RWPE2 (cell line): Measurements from ENCODE around the gene CERS2.

Source experiments
- ATAC-seq: fragments of 200-7000 bp; cut with Tn5 transposase; 3 replicates; pipeline ENCODE4 v1.9.1; 2021; ENCODE audit warnings: low read depth
- DNase-seq: peaks from one replicate; pipeline ENCODE4 v3.0.0-alpha.2; 2020; ENCODE audit warnings: low spot score
- H3K27ac ChIP-seq: fragments of 450-650 bp; 2 replicates; pipeline ENCODE4 v1.5.1; 2017; ENCODE audit warnings: mild to moderate bottlenecking; ENCODE audit not compliant: poor library complexity, severe bottlenecking
- H3K27me3 ChIP-seq: fragments of 250-450 bp; sonication (Bioruptor Pico); 2 replicates; pipeline ENCODE4 v1.5.1; 2021; ENCODE audit warnings: mild to moderate bottlenecking, moderate library complexity; ENCODE audit not compliant: insufficient read depth, poor library complexity, severe bottlenecking
- H3K36me3 ChIP-seq: fragments of 250-450 bp; sonication (Bioruptor Pico); 2 replicates; pipeline ENCODE4 v1.5.1; 2020; ENCODE audit warnings: low read depth, mild to moderate bottlenecking, moderate library complexity
- H3K4me1 ChIP-seq: fragments of 250-450 bp; sonication (Bioruptor Pico); 2 replicates; pipeline ENCODE4 v1.5.1; 2021; ENCODE audit warnings: mild to moderate bottlenecking, moderate library complexity; ENCODE audit not compliant: insufficient read depth, poor library complexity, severe bottlenecking
- H3K4me3 ChIP-seq: fragments of 250-450 bp; sonication (Bioruptor Pico); 2 replicates; pipeline ENCODE4 v1.5.1; 2021; ENCODE audit warnings: mild to moderate bottlenecking, moderate library complexity; ENCODE audit not compliant: severe bottlenecking
- H3K9me3 ChIP-seq: fragments of 250-450 bp; sonication (Bioruptor Pico); 2 replicates; pipeline ENCODE4 v1.5.1; 2021; ENCODE audit warnings: mild to moderate bottlenecking, moderate library complexity; ENCODE audit not compliant: severe bottlenecking
- CTCF ChIP-seq: fragments of 450-650 bp; IDR thresholded peaks from one replicate; pipeline ENCODE4 v1.5.1; 2017; ENCODE audit warnings: mild to moderate bottlenecking, moderate library complexity; ENCODE audit not compliant: poor library complexity, severe bottlenecking

The CERS2 gene

GRCh38 chr1:151002611-151003010 lies 28.0 kb upstream of the CERS2 start:
- ATAC-seq: no peak
- Histone ChIP-seq H3K27ac (no peak overlapping the region), H3K9me3 (no peaks in the 10 kb centered on the region), H3K4me1 (peaks cover 15% of the 10 kb centered on the region), H3K36me3 (peaks cover 5% of the 10 kb centered on the region; the same call in 1 of the 2 replicates), H3K27me3 (no peaks in the 10 kb centered on the region), H3K4me3 (no peak overlapping the region)
- TF ChIP-seq CTCF: no peak
- DNase-seq: no peak

- H3K36me3 ChIP-seq: peaks cover 5% of the 10 kb centered on the region; the same call in 1 of the 2 replicates
Observed at GRCh38 chr1:151002051-151002450, 27.4 kb upstream of the CERS2 start.

GRCh38 chr1:151001602-151002001 lies 27.0 kb upstream of the CERS2 start:
- DNase-seq: no peak
- peaks cover 11% of the 10 kb centered on the region for H3K4me1 ChIP-seq
- H3K27ac ChIP-seq: no peak overlapping the region
- no peaks in the 10 kb centered on the region for H3K9me3 ChIP-seq
- no peaks in the 10 kb centered on the region for H3K27me3 ChIP-seq
- peaks cover 5% of the 10 kb centered on the region; the same call in 1 of the 2 replicates for H3K36me3 ChIP-seq
- no peak overlapping the region for H3K4me3 ChIP-seq
- ATAC-seq: peak; percentile 12; the same call in 1 of the 3 replicates
- TF ChIP-seq CTCF: no peak

More at GRCh38 chr1:151002051-151002450, 27.4 kb upstream of the CERS2 start:
- Histone ChIP-seq H3K4me1 (peaks cover 14% of the 10 kb centered on the region), H3K4me3 (no peak overlapping the region), H3K27me3 (no peaks in the 10 kb centered on the region), H3K27ac (no peak overlapping the region), H3K9me3 (no peaks in the 10 kb centered on the region)
- ATAC-seq (no peak), DNase-seq (no peak)
- no peak for TF ChIP-seq CTCF

- DNase-seq (no peak), ATAC-seq (no peak)
- no peak for TF ChIP-seq CTCF
- Histone ChIP-seq H3K4me3 (no peak overlapping the region), H3K4me1 (peaks cover 11% of the 10 kb centered on the region), H3K36me3 (peaks cover 5% of the 10 kb centered on the region; the same call in 1 of the 2 replicates), H3K27me3 (no peaks in the 10 kb centered on the region), H3K27ac (no peak overlapping the region), H3K9me3 (no peaks in the 10 kb centered on the region)
Observed at GRCh38 chr1:151000408-151000807, 25.8 kb upstream of the CERS2 start.

GRCh38 chr1:150999926-151000325 lies 25.3 kb upstream of the CERS2 start:
- no peak overlapping the region for H3K4me3 ChIP-seq
- DNase-seq (no peak), ATAC-seq (no peak)
- peaks cover 9% of the 10 kb centered on the region for H3K4me1 ChIP-seq
- H3K27me3 ChIP-seq: no peaks in the 10 kb centered on the region
- H3K9me3 ChIP-seq: no peaks in the 10 kb centered on the region
- H3K36me3 ChIP-seq: peaks cover 5% of the 10 kb centered on the region; the same call in 1 of the 2 replicates
- no peak for TF ChIP-seq CTCF
- no peak overlapping the region for H3K27ac ChIP-seq
